ENCODE results near the gene FRMD8.

Gene FRMD8, protein sequence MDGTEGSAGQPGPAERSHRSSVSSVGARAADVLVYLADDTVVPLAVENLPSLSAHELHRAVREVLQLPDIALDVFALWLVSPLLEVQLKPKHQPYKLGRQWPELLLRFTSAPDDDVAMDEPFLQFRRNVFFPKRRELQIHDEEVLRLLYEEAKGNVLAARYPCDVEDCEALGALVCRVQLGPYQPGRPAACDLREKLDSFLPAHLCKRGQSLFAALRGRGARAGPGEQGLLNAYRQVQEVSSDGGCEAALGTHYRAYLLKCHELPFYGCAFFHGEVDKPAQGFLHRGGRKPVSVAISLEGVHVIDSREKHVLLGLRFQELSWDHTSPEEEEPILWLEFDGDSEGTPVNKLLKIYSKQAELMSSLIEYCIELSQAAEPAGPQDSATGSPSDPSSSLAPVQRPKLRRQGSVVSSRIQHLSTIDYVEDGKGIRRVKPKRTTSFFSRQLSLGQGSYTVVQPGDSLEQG

DNA sequence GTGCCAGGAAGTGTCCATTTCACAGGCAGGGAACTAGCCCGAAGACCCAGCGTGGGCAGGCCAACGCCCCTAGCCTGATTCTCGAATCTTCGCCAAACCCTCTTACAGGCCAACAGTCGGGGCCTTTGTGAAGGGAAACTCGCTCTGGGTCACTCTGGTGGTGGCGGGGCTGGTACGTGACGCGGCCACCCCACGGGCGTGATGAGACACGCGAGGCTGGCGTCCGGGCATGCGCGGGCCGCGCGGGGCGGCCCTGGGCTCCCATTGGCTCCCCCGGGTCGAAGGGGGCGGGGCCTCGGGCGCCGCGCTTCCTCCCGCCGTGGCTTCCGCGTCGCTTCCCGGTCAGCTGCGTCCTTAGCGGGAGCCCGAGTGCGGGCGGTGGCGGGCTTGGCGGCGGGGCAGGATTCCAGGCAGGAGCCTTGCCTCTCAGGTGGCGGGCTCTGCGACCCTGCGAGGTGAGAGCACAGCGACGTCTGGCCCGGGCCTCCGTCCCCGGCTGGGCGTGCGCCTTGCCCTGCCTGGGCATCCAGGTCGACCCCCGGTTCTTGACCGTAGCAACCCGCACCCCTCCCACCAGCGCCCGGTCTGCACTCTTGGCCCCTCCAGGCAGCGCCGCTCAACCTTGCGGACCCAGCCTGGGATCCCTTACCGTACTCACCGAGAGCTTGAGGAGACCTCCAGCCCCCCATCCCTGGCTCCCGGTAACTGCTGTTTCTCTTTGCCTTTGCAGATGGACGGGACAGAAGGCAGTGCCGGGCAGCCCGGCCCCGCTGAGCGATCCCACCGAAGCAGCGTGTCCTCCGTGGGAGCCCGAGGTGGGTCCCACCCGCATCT, at the start of gene FRMD8:
Gene FRMD8, plus strand, starts transcription at position 331 of the 834 bp plus-strand sequence. Its CDS starts 400 bp downstream, at position 731.
- peak; percentile 85 to 87 for DNase-seq

DNA sequence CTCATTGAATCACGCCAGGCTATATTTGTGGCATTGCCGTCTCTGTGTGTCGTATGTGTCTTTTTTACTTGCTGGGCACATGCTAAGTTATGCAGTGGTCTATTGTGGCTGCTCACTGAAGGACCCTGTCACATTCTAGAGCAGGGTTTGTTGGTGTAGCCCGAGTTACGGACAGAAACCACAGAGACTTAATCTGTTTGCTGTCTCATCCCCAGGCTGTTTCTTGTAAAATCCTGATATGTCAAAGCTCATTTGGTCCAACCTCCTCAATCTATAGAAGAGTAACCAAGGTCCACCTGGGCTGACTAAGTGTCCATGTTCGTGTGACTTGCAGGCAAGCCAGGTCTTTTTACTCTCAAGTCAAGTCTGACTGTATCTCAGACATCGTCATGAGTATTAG, 47.8 kb upstream of the FRMD8 start:
- no peak for DNase-seq

DNA sequence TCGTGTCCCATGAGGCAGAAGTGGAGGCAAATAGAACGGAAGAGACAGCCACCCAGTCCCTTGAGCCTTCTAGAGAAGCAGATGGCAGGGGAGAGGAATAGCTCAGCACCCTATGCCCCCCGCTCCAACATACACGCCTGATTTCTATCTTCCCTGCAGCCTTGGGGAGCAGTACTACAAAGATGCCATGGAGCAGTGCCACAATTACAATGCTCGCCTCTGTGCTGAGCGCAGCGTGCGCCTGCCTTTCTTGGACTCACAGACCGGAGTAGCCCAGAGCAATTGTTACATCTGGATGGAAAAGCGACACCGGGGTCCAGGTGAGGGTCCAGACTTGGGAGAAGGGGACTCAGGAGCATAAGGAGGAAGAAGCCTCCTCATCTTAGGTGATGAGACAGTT, 46.2 kb upstream of the FRMD8 start:
- DNase-seq = no peak

DNA sequence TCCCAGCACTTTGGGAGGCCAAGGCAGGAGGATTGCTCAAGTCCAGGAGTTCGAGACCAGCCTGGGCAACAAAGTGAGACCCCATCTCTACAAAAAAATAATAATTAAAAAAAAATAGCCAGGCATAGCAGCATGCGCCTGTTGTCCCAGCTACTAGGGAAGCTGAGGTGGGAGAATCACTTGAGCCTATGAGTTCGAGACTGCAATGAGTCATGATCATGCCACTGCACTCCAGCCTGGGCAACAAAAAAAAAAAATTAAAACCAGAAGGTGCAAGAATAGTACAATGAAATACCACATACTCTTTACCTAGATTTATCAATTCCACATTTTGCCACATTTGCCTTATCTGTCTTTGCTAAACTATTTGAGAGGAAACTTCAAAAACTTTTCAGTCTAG, 44.6 kb upstream of the FRMD8 start:
- no peak for DNase-seq

DNA sequence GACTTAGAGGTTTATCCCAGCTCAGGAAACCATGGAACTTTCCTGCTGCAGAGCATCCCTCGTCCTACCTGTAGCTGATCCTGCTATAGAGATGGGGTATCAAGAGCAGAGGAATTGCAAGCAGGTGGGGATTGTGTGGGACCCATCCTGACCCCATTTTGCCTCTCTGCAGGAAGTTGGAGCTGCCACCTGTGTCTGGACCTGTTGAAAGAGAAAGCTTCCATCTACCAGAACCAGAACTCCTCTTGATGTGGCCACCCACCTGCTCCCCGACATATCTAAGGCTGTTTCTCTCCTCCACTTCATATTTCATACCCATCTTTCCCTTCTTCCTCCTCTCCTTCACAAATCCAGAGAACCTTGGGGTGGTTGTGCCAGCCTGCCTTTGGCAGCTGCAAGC, 34.9 kb upstream of the FRMD8 start:
- DNase-seq = no peak

DNA sequence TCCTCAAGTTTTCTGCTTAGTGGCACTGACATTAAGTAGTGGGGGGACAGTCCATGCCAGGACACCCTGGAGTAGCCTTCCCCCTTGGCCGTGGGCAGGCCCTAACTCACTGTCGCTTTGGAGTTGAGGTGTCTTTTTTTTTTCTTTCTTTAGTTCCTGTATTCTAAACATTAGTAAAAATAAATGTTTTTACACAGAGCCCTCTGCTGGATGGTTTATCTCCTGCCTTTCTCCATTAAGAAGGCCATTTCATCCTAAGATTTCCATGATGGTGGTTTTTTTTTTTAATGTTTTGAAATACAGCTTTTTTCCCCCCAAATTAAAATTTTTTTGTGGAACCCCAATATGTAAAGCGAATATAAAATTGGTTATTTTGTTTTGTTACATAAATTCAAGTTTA, 33.7 kb upstream of the FRMD8 start:
- no peak for DNase-seq

DNA sequence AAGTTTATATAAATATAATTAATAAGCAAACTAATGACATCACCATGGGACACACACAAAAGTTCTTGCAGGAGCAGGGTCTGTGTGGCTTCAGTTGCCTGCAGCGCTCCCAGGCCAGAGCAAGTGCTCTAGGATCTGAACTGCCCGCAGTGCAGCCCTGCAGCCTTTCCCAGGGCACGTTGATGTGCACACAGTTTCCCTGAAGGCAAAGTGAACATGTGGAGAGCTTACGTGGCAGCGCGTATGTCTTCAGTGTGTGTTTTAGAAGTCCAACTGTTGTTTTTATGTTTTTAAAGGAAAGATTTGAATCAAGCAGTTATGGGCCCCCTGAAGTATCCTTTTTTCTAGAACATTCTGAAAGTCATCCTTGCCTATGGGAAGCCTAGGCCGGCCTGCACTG, 33.1 kb upstream of the FRMD8 start:
- no peak for DNase-seq

DNA sequence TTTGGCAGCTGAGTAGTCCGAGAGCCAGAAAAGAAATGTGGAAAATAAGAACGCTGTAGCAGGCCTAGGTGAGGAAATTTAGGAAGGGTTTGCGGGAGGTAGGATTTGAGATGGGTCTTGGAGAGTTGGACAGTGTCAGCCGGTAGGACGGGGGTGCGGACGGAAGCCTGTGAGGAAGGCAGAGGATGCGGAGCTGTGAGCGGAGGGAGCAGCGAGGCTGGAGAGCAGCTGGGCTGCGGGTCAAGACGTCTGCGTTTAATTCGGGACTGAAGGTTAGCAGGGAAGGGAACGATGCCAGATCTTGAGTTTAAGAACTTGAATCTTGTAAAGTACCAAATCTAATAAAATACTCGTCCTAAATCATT, 32.6 kb upstream of the FRMD8 start:
- DNase-seq = no peak

DNA sequence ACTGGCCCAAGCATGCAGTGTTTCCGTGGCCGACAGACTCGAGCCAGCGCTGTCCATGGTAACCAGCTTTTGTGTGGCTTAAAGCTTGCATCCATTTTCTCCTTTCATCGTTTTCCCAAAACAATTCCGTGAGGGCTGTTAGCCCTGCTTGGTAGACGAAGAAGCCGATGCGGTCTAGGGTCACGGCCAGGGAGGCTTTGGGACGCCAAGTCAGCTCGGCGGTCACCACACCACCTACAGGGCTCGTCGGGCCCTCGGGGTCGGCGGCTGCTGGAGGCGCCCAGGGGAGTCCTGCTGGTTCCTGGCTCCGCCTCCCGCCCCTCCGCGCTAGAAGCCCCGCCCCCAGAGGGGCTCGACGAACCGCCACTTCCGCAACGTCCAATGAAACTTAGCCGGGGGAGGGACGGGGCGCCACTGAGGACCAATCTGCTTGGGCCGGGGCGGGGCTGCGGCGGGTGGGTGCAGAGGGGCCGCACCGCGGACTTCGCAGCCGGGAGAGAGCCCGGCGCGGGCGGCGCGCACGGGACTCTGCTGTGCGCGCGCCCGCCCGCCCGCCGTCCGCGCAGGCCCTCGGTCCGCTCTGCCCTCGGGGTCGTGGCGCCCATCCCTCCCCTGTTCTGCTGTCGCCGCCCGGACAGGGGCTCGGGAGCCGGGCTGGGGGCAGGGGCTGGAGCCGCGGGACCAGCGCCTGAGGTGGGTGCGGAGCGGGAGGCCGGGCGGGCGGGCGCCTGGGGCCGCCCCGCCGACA, 32.0 kb upstream of the FRMD8 start, which contains the start of gene TIGD3:
Gene TIGD3, plus strand, starts transcription at position 487 of the 748 bp plus-strand sequence. CDS start 1,058 bp downstream, outside the sequence.
- DNase-seq = peak; percentile 99

DNA sequence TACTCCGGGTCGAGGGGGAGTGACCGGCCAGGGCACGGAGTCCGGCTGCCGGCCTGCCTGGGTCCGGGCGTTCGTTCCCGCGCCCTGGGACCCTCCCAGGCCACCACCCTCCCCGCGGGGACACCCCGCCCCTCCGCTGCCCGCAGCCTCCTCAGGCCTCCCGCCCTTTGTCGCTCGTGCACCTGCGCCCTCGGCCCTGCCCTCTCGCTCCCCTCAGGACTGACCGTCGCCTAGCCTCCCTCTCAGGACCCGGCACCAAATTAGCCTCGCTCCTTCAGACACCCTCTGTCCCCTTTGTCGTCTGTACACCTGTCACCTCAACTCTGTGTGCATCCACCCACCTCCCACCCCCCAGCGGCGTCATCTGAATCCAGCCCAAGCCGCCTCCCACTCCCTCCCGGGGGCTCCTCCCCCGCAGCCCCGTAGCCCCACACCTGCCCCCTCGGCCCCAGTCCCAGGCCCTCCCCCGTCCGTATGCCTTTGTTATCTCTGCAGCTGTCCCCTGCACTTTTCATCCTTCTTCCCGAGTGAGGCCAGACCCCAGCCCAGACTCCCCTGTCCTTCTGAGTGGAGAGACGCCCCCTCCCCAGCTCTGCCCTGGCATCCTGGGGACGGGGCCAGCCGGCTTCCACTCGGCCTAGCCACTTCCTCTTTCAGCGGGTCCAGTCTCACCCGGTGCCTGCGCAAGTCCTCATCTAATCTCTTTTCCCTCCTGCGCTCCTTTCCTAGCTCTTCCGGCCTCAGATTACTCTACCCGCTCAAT, 31.2 kb upstream of the FRMD8 start:
- DNase-seq = peak; percentile 55 to 58

DNA sequence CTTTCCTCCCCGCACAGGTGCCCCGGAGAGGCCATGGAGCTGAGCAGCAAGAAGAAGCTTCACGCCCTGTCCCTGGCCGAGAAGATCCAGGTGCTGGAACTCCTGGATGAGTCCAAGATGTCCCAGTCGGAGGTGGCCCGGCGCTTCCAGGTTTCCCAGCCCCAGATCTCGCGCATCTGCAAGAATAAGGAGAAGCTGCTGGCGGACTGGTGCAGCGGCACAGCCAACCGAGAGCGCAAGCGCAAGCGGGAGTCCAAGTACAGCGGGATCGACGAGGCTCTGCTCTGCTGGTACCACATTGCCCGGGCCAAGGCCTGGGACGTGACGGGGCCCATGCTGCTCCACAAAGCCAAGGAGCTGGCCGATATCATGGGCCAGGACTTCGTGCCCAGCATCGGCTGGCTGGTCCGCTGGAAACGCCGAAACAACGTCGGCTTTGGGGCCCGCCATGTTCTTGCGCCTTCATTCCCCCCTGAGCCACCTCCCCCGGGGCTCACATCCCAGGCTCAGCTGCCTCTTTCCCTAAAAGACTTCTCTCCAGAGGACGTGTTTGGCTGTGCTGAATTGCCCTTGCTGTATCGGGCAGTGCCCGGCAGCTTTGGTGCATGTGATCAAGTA, 30.6 kb upstream of the FRMD8 start:
- DNase-seq = no peak

DNA sequence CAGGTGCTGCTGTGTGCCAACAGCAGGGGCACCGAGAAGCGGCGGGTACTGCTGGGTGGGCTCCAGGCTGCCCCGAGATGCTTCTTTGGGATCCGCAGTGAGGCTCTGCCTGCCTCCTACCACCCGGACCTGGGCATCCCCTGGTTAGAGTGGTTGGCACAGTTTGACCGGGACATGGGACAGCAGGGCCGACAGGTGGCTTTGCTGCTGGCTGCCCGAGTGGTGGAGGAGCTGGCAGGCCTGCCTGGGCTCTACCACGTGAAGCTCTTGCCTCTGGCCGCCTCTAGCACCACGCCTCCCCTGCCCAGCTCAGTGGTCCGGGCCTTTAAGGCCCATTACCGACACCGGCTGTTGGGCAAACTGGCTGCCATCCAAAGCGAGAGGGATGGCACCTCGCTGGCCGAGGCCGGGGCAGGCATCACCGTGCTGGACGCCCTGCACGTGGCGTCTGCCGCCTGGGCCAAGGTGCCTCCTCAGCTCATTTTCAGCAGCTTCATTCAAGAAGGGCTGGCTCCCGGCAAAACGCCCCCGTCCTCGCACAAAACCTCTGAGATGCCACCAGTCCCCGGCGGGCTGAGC, 30.0 kb upstream of the FRMD8 start:
- no peak for DNase-seq

DNA sequence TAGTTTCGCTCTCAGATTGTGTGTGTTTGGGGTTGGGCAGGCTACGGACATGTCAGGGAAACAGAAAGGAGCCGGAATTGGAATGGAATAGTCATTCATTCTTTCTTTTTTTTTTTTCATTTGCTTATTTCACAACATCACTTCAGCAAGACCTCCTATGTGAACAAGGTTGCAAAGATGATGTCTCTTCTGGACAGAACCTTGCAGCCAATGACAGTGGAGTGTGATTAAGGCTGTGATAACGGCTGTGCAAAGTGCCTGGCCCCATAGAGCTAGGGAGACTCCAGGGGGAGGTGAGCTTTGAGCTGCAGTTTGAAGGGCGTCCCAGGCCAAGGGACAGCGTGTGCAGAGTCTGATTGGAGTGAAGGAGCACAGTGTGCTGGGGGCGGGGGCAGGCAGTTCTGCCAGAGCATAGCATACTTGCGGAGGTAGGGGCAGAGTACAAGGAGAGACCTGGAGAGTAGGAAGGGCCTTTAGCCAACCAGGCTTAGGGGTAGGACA, 28.5 kb upstream of the FRMD8 start:
- no peak for DNase-seq

DNA sequence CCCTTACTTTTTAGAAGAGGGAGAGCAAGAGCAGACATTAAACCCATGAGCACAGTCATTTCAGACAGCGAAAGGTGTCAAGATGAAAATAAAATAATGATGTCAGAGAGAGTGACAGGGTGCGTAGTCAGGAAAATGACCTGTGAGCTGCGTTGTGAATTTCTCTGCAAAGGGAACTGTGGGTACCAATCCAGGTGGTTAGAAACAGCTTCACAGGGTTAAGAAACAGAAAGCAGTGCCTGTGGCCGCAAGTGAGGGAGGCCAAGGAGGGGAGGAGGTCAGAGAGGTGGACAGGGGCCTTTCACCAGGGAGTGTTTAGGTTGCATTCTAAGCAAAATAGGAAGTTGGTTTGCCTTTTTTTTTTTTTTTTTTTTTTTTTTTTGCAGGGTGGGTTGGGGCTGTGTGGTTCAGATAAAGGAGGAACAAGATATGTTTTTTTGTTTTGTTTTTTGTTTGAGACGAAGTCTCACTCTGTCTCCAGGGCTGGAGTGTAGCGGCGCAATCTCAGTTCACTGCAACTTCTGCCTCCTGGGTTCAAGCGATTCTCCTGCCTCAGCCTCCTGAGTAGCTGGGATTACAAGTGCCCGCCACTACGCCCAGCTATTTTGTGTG, 24.0 kb upstream of the FRMD8 start:
- no peak for DNase-seq

DNA sequence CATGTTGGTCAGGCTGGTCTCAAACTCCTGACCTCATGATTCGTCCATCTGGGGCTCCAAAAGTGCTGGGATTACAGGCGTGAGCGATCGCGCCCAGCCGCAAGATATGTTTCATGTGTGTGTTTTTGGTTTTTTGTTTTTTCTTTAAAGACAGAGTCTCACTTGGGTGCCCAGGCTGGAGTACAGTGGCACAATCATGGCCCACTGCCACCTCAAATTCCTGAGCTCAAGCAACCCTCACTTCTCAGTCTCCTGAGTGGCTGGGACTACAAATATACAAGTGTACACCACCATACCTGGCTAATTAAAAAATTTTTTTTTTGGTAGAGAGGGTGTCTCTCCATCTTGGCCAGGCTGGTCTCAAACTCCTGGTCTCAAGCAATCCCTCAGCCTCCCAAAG, 23.5 kb upstream of the FRMD8 start:
- no peak for DNase-seq

DNA sequence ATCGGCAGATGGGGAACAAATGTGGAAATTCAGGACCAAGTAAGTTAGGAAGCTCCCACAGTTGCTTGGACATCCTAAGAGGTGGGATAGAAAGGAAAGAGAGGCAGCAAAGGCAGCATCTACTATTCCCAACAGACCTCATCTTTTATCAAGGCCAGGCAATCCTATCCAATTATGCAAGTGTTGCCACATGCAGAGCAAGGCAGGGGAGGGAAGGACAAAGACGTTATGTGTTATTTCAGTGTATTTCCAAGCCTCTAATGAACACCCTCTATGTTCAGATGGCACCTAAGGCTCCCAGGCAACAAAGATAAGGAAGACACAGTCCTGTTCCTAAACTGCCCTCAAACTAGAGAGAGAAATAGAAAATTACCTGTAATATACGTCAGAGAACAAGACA, 22.7 kb upstream of the FRMD8 start:
- no peak for DNase-seq

DNA sequence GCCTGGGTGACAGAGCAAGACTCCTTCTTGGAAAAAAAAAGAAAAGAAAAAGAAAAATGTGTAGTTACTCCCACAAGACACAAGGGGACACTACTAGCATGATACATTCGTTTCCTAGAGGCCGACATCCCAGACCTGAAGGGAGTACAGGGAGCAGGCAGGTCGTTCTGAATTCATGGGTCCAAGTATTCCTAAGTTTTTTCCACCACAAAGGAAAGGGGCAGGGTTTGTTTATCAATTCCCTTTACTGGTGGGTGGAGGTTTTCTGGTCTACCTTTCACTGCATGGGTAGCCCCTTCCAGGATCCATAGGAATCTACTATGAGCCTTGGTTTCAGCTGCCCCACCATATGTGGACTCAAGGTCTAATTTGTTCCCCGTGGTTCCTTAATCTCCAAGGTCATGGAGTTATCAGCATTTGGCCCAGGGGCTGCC, 20.1 kb upstream of the FRMD8 start:
- DNase-seq = peak in 1 of 2 experiments; percentile 25

DNA sequence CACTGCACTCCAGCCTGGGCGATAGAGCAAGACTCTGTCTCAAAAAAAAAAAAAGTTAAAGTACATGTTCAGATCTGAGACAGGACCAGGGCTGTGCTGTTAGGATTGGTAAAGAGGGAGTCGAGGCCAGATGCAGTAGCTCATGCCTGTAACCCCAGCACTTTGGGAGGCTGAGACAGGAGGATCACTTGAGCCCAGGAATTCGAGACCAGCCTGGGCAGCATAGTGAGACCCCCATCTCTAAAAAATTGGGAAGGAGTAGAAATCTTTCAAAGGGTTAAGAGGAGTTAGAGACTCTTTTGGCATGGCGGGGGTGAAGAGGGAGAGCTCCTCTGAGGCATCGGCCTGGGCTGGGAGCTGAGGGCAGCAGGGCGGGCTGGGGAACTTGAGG, 15.8 kb upstream of the FRMD8 start:
- DNase-seq = no peak

DNA sequence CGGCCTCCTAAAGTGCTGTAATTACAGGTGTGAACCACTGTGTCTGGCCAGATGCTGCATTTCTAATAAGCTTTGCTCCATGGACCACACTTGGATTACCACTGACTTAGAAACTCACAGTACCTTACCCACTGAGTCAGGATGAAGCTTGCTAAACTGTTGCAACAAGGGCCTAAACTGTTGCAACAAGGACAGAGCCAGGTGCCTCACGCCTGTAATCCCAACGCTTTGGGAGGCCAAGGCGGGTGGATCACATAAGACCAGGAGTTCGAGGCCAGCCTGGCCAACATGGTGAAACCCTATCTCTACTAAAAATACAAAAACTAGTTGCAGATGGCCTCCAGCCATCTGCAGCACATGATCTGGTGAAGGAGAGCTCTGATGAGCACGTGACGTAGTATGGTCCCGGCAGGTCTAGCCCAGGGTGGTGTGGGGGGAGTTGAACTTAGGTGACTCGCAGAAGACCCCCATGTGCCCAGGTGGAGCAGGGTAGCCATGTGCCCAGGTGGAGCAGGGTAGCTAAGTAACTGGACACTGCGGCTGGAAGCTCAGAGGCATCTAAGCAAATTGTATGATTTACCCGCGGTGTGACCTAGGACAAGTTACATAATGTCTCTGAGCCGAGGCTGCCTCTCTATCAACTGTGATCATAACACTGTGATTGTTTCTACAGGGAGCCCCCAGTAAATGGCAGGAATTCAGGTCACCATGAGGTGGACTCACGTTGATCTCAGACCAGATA, 12.4 kb upstream of the FRMD8 start:
- DNase-seq = no peak

DNA sequence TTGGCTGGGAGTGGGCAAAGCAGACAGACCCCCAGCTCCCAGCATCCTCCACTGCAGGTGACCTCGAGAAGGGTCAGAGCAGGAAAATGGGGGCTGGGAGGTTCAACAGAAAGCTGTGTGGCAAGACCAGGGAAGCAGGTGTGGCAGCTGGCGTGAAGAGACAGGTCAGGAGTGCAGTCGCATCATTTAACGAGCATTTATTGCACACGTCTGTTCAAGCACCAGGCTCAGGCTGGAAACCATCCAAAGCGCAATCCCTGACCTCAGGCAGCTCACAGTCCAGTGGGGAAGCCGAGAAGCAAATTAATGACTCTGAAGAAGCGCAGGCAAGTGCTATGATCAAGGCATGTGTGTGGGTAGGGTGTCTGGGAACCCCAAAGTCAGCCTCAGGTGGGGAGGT, 11.4 kb upstream of the FRMD8 start:
- DNase-seq = no peak
